Stimulated activated CD4-positive, alpha-beta T cell treated with anti-CD3 and anti-CD28 coated beads, Interleukin-15, amount 100 ng/mL, for 1 hour (primary cell): Measurements from ENCODE around the gene TMEM164.
"Not testable (repeated sequence)": the region's sequence is repeated elsewhere in the genome, so short reads cannot be mapped to it uniquely, and the experiment has no call there.

ENCODE experiments used
- DNase-seq, 2 donors: peaks; one replicate each; pipeline ENCODE4 v3.0.0-alpha.2; 2020; ENCODE audit warnings: low read depth in 1 of 2, low spot score in 1 of 2

The TMEM164 gene

DNA sequence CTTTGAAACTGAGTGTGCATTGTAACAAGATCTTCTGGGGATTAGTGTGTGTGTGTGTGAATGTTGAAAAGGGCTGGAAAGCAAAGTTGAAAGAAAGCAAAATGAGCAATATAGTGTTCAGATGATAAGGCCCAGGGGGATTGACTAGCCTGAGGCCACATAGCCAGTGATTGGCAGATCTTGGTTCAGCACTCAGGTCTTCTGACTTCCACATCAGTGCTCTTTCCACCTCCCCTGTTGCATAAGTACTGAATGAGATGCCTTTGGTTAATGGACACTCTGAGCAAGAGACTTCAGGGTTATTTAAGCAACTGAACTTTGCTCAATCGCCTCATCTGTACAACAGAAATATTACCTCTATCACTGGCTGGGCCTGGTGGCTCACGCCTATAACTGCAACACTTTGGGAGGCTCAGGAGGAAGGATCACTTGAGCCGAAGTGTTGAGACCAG is 120.4 kb downstream of the TMEM164 start:
- DNase-seq: no peak

GRCh38 chrX:110125446-110126162 is 122.7 kb downstream of the TMEM164 start:
- DNase-seq: no peak

- DNase-seq: no peak
Observed at GRCh38 chrX:110131031-110131430, 128.1 kb downstream of the TMEM164 start.

DNA sequence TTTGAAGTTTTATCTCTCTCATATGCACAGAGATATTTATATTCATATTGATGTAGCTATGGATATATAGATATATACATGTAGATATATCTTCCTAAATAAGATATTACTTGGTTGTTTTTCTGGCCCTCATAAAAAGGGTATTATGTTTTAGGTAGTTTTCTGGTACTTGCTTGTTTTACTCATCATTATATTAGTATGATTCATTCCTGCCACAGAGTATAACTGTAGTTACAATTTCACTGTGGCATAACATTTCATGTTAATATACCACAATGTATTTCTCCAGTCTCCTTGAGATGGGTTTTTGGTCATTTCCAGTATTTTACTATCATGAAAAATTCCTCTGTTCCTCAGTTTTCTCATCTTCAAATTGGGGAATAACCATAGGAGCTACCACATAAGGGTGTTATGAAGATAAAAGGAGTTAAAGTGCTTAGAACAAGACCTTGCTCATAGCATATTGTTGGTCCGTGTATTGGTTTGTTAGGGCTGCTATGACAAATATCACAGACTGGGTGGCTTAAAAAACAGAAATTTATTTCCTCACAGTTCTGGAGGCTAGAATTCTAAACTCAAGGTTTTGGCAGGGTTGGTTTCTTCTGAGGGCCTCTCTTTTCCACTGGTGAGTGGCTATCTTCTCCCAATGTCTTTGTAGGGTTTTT is 129.7 kb downstream of the TMEM164 start:
- no peak for DNase-seq

DNA sequence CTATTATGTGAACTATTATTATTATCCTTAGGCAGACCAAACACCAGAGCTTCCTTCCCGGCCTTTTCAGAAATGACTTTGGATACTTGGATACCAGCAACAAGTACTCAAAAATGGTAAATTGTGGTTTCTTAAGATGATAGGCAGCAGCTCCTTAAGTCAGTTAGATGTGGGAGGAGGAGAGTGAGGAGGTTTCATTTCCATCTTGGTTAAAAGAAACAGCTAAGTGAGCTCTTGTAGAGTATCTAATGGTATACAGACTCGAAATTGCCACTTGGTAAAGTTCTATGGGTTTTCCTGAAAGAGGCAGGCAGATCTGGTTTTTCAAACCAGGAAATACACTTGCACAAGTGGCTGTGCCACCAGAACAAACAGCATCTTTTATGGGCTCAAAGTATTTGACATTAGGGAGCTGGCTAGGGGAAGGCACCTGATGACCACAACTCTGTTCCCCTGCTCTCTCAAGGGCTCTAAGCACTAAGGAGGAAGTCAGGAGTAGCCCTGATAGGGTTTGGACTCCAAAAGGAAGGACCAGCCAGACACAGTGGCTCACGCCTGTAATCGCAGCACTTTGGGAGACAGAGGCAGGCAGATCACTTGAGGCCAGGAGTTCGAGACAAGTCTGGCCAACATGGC is 130.9 kb downstream of the TMEM164 start:
- DNase-seq: no peak

GRCh38 chrX:110135618-110136017 is 132.7 kb downstream of the TMEM164 start:
- no peak for DNase-seq

DNA sequence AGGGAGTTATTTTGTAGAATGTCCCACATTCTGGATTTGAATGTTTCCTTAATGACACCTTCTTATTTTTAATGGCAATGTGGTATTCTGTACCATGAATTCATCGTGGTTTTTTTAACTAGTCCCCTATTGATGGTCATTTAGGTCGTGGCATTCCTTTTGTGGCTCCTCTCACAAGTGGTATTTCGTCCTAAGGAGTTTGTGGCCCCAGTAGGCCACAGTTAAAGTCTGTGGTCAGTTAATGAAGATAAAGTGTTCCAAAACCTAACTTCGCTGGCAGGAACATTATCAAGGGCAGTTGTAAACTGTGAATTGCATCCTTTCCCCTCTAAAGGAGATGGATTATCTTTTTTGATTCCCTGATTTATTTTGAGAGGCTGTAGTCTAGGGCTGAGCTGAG is 133.2 kb downstream of the TMEM164 start:
- DNase-seq: no peak

DNA sequence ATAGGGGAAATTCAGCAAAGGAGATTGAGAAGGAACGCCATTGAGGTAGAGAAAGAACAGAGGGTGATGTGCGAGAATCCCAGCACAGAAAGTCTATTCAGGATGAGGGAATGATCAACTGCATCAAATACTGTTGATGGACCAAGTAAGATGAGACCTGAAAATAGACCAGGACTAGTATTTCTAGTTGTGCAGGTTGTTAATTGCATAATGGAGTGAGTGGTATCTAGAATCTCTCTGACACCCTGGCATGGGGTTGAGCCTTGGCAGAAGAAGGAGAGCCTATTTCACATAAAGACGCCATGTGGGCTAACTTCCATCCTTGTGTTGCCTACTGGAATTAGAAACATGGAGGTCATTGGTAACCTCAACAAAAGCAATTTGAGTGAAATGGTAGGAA is 135.6 kb downstream of the TMEM164 start:
- DNase-seq: no peak

DNA sequence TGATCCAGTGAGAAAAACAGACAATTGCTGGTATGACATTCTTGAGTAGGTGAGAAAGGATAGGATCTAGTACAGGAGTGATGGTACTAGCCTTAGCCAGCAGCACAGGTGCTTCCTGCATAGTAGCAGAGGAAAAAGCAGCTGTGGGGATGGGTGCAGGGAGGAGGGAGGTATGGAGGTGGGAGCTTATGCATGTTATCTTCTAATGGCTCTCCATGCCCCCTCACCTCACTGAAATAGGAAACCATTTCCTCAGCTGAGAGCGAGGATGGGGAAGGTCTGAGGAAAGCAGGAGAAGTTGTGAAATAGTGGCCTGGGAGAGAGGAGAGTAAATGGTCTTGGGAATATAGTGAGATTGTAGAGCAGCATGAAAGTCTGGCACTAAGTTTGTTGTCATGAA is 136.3 kb downstream of the TMEM164 start:
- no peak for DNase-seq

- DNase-seq: no peak
Observed at GRCh38 chrX:110142096-110142495, 139.2 kb downstream of the TMEM164 start.

DNA sequence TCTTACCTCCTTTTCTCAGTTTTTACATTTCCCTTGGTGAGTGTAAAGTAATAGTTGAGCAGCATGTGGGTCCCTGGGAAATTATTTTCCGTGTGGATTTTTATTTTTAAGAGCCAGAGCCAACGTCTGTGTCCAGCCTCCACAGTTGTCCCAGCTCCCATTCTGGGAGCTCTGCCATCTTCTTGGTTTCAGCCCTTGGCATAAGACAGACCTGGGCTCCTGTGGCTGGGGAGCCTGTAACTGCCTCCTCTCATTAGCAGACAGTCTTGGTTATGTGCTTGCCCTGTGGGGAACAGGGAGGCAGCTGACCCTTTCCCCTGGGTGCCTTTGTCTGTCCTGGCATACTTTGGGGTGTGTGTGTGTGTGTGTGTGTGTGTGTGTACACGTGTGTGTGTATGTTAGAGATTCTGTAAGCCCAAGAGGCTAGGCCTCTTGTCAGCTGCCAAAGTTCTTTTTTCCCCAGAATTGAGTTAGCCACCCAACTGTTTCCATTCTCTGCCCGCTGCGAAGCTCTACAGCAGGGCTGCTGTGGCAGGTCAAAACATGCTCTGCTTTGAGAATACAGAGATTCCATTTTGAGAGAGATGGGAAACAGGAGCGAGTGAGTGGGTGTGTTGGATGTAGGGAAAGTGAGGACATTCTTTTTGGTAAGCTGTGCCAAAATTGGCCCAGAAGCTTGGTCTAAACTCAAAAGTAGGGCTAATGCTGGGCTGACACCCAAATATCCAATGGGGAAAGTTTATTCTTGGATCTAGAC is 140.7 kb downstream of the TMEM164 start:
- no peak for DNase-seq

DNA sequence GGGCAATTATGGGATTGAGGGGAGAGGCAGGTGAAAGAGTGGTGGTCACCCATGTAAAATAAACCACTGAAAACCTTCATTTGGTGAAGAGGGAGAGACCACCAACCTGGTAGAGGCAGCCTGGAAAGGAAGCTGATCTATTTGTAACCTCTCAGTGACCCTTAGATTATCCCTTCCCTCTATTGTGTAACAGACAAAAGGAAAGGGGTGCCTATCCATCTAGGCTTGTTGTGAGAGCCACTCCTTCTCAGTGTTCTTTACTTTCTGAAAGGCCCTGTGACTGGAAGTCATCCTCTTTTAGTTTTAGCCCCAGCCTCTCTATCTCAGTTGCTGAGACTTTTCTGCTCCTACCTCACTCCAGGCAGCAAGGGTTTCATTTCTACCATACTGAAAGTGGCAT is 142.4 kb downstream of the TMEM164 start:
- no peak for DNase-seq

DNA sequence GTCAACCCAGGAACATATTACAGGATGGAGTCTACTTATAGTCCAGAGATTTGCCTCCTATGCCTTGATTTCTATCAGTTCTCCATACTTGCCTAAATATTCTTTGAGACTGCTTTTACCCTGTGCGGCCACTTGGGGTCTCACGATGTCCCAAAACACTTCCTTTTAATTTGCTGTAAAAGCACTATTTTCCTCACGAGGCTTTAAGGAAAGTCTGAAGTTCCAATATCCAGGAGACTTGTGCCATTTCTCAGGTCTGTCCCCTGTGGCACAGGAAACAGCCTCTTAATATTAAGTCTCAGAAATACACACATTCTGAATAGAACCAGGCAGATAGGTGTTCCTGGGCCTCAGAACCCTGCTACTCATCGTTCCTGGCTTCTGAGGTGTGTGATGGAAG is 142.9 kb downstream of the TMEM164 start:
- DNase-seq: no peak

DNA sequence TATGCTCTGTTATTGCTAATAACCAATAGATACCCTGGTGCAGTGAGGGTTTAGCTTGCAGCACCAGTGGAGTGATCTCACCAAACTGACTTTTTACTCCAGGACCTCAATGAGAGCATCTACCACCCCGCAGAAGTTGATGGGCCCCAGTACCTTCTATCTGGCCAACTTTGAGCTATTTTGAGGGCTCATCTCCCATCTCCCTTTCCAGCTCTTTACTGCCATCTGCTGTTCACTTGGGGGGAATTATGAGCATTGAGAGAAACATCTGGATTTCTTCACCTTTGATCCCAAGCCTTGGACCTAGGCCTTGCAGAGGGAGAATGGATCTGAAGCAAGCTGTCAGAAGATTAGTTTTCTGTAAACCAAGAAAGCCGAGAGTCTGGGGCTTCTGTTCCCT is 143.6 kb downstream of the TMEM164 start:
- no peak for DNase-seq

GRCh38 chrX:110153244-110153643 is 150.3 kb downstream of the TMEM164 start:
- no peak for DNase-seq

DNA sequence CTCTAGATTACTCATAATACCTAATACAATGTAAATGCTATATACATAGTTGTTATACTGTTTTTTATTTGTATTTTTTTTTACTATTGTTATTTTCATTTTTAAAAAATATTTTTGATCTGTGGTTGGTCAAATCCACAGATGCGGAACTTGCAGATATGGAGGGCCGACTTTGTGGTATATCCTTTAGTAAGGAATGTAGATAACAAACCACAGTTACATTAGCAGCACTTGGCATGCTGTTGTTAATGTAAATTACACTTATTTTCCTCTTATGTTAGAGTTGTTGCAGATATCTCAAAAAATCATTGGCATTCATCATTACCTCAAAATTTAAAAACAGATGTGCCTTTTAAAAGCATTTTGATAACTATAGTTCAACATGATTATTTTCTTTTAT is 151.0 kb downstream of the TMEM164 start:
- DNase-seq: no peak

DNA sequence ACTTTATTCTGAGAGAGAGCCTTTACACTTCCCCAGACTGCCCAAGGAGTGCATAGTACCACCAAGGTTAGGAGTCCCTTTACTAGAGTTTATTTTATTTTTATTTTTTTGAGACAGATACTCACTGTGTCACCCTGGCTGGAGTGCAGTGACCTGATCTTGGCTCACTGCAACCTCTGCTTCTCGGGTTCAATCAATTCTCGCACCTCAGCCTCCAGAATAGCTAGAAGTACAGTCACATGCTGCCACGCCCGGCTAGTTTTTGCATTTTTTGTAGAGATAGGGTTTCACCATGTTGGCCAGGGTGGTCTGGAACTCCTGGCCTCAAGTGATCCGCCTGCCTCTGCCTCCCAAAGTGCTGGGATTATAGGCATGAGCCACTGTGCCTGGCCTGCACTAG is 151.4 kb downstream of the TMEM164 start:
- DNase-seq: not testable (repeated sequence)

DNA sequence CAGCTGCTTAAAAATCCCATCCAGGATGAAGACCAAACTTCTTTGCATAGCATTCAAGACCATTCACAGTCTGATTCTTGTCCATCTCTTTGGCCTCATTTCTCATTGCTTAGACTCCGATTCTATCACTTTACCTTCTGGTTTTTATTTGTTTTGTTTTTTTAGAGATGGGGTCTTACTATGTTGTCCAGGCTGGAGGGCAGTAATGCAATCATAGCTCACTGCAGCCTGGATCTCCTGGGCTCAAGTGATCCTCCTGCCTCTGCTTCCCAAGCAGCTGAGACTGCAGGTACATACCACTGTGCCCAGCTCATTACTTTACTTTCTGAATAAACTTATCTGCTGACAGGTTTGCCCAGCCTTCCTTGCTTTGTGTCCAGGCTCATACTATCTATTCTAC is 152.8 kb downstream of the TMEM164 start:
- DNase-seq: no peak

DNA sequence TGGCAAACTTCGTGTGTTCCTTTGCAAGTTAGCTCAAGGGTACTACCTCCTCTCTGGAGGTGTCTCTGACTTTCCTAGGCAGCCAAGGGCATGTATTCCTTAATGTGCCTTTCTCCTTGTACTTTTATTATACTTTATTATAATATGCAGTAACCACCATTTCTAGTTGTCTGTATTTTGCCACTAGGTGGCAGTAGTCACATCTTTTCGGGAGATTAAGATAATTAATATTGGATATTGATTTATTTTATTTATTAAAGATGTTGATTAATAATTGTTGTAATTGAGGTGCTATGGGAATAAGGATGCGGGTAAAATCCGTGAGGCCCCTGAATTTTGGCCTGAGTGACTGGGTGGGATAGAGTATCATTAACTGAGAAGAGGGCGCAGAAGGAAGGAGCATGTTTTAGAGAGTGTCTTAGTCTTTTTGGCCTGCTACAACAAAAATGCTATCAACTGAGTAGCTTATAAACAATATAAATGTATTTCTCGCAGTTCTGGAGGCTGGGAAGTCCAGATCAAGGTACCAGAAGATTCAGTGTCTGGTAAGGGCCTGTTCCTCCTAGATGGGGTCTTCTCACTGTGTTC is 153.3 kb downstream of the TMEM164 start:
- DNase-seq: no peak

- DNase-seq: no peak
Observed at GRCh38 chrX:110157444-110157843, 154.5 kb downstream of the TMEM164 start.

GRCh38 chrX:110159235-110159634 is 156.3 kb downstream of the TMEM164 start:
- DNase-seq: no peak
